Large intestine (tissue), 12 donors: ENCODE data around the gene FAM9A. TPM values are rescaled to one million over a fixed set of nuclear protein-coding genes. Genes with fewer than 3 reads are reported as not detected.

Experiments used
- DNase-seq, 2 donors: peaks; one replicate each; pipeline versions ENCODE4 v3.0.0 to v3.0.0-alpha.2; 2013
- H3K27ac ChIP-seq: one replicate; pipeline ENCODE4 v1.5.1; 2013; ENCODE audit warnings: low read length
- H3K27me3 ChIP-seq: 2 replicates; pipeline ENCODE4 v1.6.1; 2013; ENCODE audit warnings: low read length; ENCODE audit not compliant: control insufficient read depth, insufficient read depth
- H3K36me3 ChIP-seq: 2 replicates; pipeline ENCODE4 v1.6.1; 2013; ENCODE audit warnings: low read length; ENCODE audit not compliant: control insufficient read depth, insufficient read depth
- H3K4me1 ChIP-seq: one replicate; pipeline ENCODE4 v1.6.1; 2013; ENCODE audit warnings: low read length; ENCODE audit not compliant: control insufficient read depth, insufficient read depth
- H3K4me3 ChIP-seq: one replicate; pipeline ENCODE4 v1.5.1; 2013; ENCODE audit warnings: low read length
- H3K9me3 ChIP-seq: one replicate; pipeline ENCODE4 v1.6.1; 2013; ENCODE audit warnings: mild to moderate bottlenecking, low read depth, low read length, moderate library complexity; ENCODE audit not compliant: control insufficient read depth
- WGBS: methylation state at CpG from one replicate; pipeline ENCODE4 v1.1.5; 2013; ENCODE audit warnings: low lambda C conversion rate; ENCODE audit not compliant: insufficient coverage; 5-methylcytosine and 5-hydroxymethylcytosine counted together
- long read RNA-seq, 11 donors: transcript quantifications; one replicate each; lab custom pipeline, GENCODE V29; 2026
- polyA plus RNA-seq: library from polyadenylated mRNA; unstranded; fragments of 120-200 nt; gene quantifications from one replicate; pipeline ENCODE4 v1.2.1, GENCODE V29; 2013

The FAM9A gene
- not detected for polyA plus RNA-seq
- long read RNA-seq, donor 1, result 0 reads
- long read RNA-seq, donor 2, result 0 reads
- long read RNA-seq, donor 3, result 0 reads
- long read RNA-seq, donor 4, result 0 reads
- long read RNA-seq, donor 5, result 0 reads
- long read RNA-seq, donor 6, result 0 reads
- long read RNA-seq, donor 7, result 0 reads
- long read RNA-seq, donor 8, result 0 reads
- long read RNA-seq, donor 9, result 0 reads
- long read RNA-seq, donor 10, result 0 reads
- long read RNA-seq, donor 11, result 0 reads

GRCh38 chrX:8801041-8801599, at the start of gene FAM9A:
TSS of gene FAM9A (minus strand) at chrX:8801383. CDS start at chrX:8800171, 1,212 bp downstream.
- Histone ChIP-seq H3K9me3 (no peaks in the 10 kb centered on the region), H3K4me3 (no peak within 1 kb of the TSS)
- WGBS, result no CpG with 5 or more reads among the region's 32 CpGs

GRCh38 chrX:8850478-8850877, 49.3 kb upstream of the FAM9A start:
- Histone ChIP-seq H3K27me3 (no peaks in the 10 kb centered on the region), H3K36me3 (no peaks in the 10 kb centered on the region), H3K9me3 (no peaks in the 10 kb centered on the region), H3K27ac (no peak overlapping the region), H3K4me1 (no peaks in the 10 kb centered on the region), H3K4me3 (no peak overlapping the region)
- DNase-seq, result no peak
- no CpG with 5 or more reads among the region's 6 CpGs for WGBS

More at GRCh38 chrX:8801041-8801599, at the start of gene FAM9A:
- H3K4me1 ChIP-seq, result no peaks in the 10 kb centered on the region
- DNase-seq, result no peak
- no peaks in the 10 kb centered on the region for H3K27me3 ChIP-seq
- H3K27ac ChIP-seq, result no peak within 1 kb of the TSS
- H3K36me3 ChIP-seq, result no peaks in the 10 kb centered on the region

- no peaks in the 10 kb centered on the region for H3K36me3 ChIP-seq
- no peak overlapping the region for H3K4me3 ChIP-seq
- no peaks in the 10 kb centered on the region for H3K27me3 ChIP-seq
- DNase-seq, result no peak
- no peaks in the 10 kb centered on the region for H3K4me1 ChIP-seq
- no peaks in the 10 kb centered on the region for H3K9me3 ChIP-seq
- no peak overlapping the region for H3K27ac ChIP-seq
- no CpG with 5 or more reads among the region's 2 CpGs for WGBS
These were observed 48.8 kb upstream of the FAM9A start for GRCh38 chrX:8849945-8850344.

GRCh38 chrX:8849458-8849857, 48.3 kb upstream of the FAM9A start:
- no peak overlapping the region for H3K27ac ChIP-seq

GRCh38 chrX:8848911-8849310, 47.7 kb upstream of the FAM9A start:
- no peak for DNase-seq
- no CpG with 5 or more reads among the region's 3 CpGs for WGBS
- H3K27me3 ChIP-seq, result no peaks in the 10 kb centered on the region

More at GRCh38 chrX:8849458-8849857, 48.3 kb upstream of the FAM9A start:
- peak in 1 of 2 donors; percentile 4 for DNase-seq
- no peaks in the 10 kb centered on the region for H3K4me1 ChIP-seq
- no peaks in the 10 kb centered on the region for H3K9me3 ChIP-seq
- H3K4me3 ChIP-seq, result no peak overlapping the region
- WGBS, result no CpG with 5 or more reads among the region's 2 CpGs
- H3K27me3 ChIP-seq, result no peaks in the 10 kb centered on the region
- no peaks in the 10 kb centered on the region for H3K36me3 ChIP-seq

GRCh38 chrX:8848441-8848840, 47.3 kb upstream of the FAM9A start:
- H3K27me3 ChIP-seq, result no peaks in the 10 kb centered on the region
- DNase-seq, result no peak
- WGBS, result no CpG with 5 or more reads among the region's 3 CpGs
- no peak overlapping the region for H3K27ac ChIP-seq
- no peaks in the 10 kb centered on the region for H3K36me3 ChIP-seq
- no peak overlapping the region for H3K4me3 ChIP-seq
- H3K4me1 ChIP-seq, result no peaks in the 10 kb centered on the region
- no peaks in the 10 kb centered on the region for H3K9me3 ChIP-seq

More at GRCh38 chrX:8848911-8849310, 47.7 kb upstream of the FAM9A start:
- no peak overlapping the region for H3K4me3 ChIP-seq
- H3K9me3 ChIP-seq, result no peaks in the 10 kb centered on the region
- H3K4me1 ChIP-seq, result no peaks in the 10 kb centered on the region
- H3K36me3 ChIP-seq, result no peaks in the 10 kb centered on the region
- H3K27ac ChIP-seq, result no peak overlapping the region

- no peaks in the 10 kb centered on the region for H3K27me3 ChIP-seq
- H3K4me3 ChIP-seq, result no peak overlapping the region
- no peak overlapping the region for H3K27ac ChIP-seq
- no peaks in the 10 kb centered on the region for H3K36me3 ChIP-seq
- no CpG with 5 or more reads among the region's 1 CpG for WGBS
- H3K9me3 ChIP-seq, result no peaks in the 10 kb centered on the region
- DNase-seq, result no peak
- no peaks in the 10 kb centered on the region for H3K4me1 ChIP-seq
These were observed 46.2 kb upstream of the FAM9A start for GRCh38 chrX:8847360-8847759.

GRCh38 chrX:8846266-8846665, 45.1 kb upstream of the FAM9A start:
- H3K4me1 ChIP-seq, result no peaks in the 10 kb centered on the region

GRCh38 chrX:8845469-8845868, 44.3 kb upstream of the FAM9A start:
- no peak overlapping the region for H3K27ac ChIP-seq
- no peaks in the 10 kb centered on the region for H3K9me3 ChIP-seq
- DNase-seq, result no peak
- H3K4me3 ChIP-seq, result no peak overlapping the region
- no CpG with 5 or more reads among the region's 10 CpGs for whole genome bisulfite sequencing
- no peaks in the 10 kb centered on the region for H3K4me1 ChIP-seq
- H3K36me3 ChIP-seq, result no peaks in the 10 kb centered on the region
- H3K27me3 ChIP-seq, result no peaks in the 10 kb centered on the region

More at GRCh38 chrX:8846266-8846665, 45.1 kb upstream of the FAM9A start:
- DNase-seq, result no peak
- Histone ChIP-seq H3K27ac (no peak overlapping the region), H3K27me3 (no peaks in the 10 kb centered on the region), H3K9me3 (no peaks in the 10 kb centered on the region), H3K4me3 (no peak overlapping the region), H3K36me3 (no peaks in the 10 kb centered on the region)
- WGBS, result no CpG with 5 or more reads among the region's 5 CpGs

- Histone ChIP-seq H3K4me1 (no peaks in the 10 kb centered on the region), H3K4me3 (no peak overlapping the region), H3K36me3 (no peaks in the 10 kb centered on the region), H3K9me3 (no peaks in the 10 kb centered on the region), H3K27me3 (no peaks in the 10 kb centered on the region), H3K27ac (no peak overlapping the region)
- DNase-seq, result no peak
- no CpG with 5 or more reads among the region's 11 CpGs for WGBS
These were observed 43.9 kb upstream of the FAM9A start for GRCh38 chrX:8845060-8845459.

GRCh38 chrX:8844157-8844556, 43.0 kb upstream of the FAM9A start:
- Histone ChIP-seq H3K9me3 (no peaks in the 10 kb centered on the region), H3K36me3 (no peaks in the 10 kb centered on the region), H3K4me3 (no peak overlapping the region), H3K27me3 (no peaks in the 10 kb centered on the region), H3K27ac (no peak overlapping the region), H3K4me1 (no peaks in the 10 kb centered on the region)
- WGBS, result no CpG with 5 or more reads among the region's 1 CpG
- DNase-seq, result no peak
